ENCODE results near the gene STYXL1. TPM values are rescaled to one million over a fixed set of nuclear protein-coding genes. Genes with fewer than 3 reads are reported as not detected.

The STYXL1 gene
- total RNA-seq, 4 donors from 2014 or later, result 8.7 to 18.1 (median 12.5) TPM

- Histone ChIP-seq H3K36me3 (peaks cover 0 to 21% of the 10 kb centered on the region in 2 donors), H3K4me3 (no peak overlapping the region), H3K4me1 (peaks cover 0 to 62% (median 18%) of the 10 kb centered on the region in 3 donors), H3K27me3 (no peaks in the 10 kb centered on the region), H3K9me3 (no peaks in the 10 kb centered on the region), H3K27ac (peak overlapping the region in 3 of 4 donors; percentile 91 to 100 (median 96))
- no peak for ATAC-seq
- WGBS, 2 donors (ENCODE audit: low coverage in 1 of 2), result 60% methylated on average over 2 of the region's 20 CpGs; no CpG with 5 or more reads in 1 of the 2 donors
- TF ChIP-seq, protein P1, sequence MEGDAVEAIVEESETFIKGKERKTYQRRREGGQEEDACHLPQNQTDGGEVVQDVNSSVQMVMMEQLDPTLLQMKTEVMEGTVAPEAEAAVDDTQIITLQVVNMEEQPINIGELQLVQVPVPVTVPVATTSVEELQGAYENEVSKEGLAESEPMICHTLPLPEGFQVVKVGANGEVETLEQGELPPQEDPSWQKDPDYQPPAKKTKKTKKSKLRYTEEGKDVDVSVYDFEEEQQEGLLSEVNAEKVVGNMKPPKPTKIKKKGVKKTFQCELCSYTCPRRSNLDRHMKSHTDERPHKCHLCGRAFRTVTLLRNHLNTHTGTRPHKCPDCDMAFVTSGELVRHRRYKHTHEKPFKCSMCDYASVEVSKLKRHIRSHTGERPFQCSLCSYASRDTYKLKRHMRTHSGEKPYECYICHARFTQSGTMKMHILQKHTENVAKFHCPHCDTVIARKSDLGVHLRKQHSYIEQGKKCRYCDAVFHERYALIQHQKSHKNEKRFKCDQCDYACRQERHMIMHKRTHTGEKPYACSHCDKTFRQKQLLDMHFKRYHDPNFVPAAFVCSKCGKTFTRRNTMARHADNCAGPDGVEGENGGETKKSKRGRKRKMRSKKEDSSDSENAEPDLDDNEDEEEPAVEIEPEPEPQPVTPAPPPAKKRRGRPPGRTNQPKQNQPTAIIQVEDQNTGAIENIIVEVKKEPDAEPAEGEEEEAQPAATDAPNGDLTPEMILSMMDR (IDR thresholded peaks at IDR 0.05), result no peak
- TF ChIP-seq POLR2A (IDR thresholded peaks at IDR 0.05) (no peak), POLR2AphosphoS5 (IDR thresholded peaks at IDR 0.05) (no peak), EP300 (IDR thresholded peaks at IDR 0.05) (no peak)
Observed at GRCh38 chr7:75992083-75992755, 55.6 kb downstream of the STYXL1 start.

GRCh38 chr7:75991531-75992082, 56.2 kb downstream of the STYXL1 start:
- Histone ChIP-seq H3K4me1 (peaks cover 0 to 64% (median 18%) of the 10 kb centered on the region in 3 donors), H3K27ac (peak overlapping the region in 3 of 4 donors; percentile 91 to 100 (median 96)), H3K27me3 (no peaks in the 10 kb centered on the region), H3K4me3 (no peak overlapping the region), H3K36me3 (peaks cover 0 to 27% of the 10 kb centered on the region in 2 donors), H3K9me3 (no peaks in the 10 kb centered on the region)
- TF ChIP-seq, protein P1 (IDR thresholded peaks at IDR 0.05), result no peak
- TF ChIP-seq POLR2A (IDR thresholded peaks at IDR 0.05) (no peak), POLR2AphosphoS5 (IDR thresholded peaks at IDR 0.05) (no peak)
- ATAC-seq, result no peak
- WGBS, 2 donors (ENCODE audit: low coverage in 1 of 2), result 93 to 100% methylated on average over 3 to 6 of the region's 9 CpGs

- H3K4me3 ChIP-seq, result peak overlapping the region in 1 of 2 donors; percentile 15
- peaks cover 0 to 65% (median 18%) of the 10 kb centered on the region in 3 donors for H3K4me1 ChIP-seq
Observed at GRCh38 chr7:75989500-75990388, 58.1 kb downstream of the STYXL1 start.

GRCh38 chr7:75988568-75989499, 59.0 kb downstream of the STYXL1 start:
- 28 to 60% methylated on average over 2 to 6 of the region's 31 CpGs for WGBS, 2 donors (ENCODE audit: low coverage in 1 of 2)
- Histone ChIP-seq H3K4me1 (peaks cover 0 to 63% (median 18%) of the 10 kb centered on the region in 3 donors), H3K4me3 (peak overlapping the region in 1 of 2 donors; percentile 15), H3K27me3 (no peaks in the 10 kb centered on the region), H3K27ac (peak overlapping the region in 3 of 4 donors; percentile 61 to 66 (median 61)), H3K9me3 (no peaks in the 10 kb centered on the region), H3K36me3 (peaks cover 0 to 55% of the 10 kb centered on the region in 2 donors)
- ATAC-seq, result no peak
- TF ChIP-seq POLR2A (IDR thresholded peaks at IDR 0.05), result no peak
- TF ChIP-seq, protein P1 (IDR thresholded peaks at IDR 0.05), result no peak
- TF ChIP-seq POLR2AphosphoS5 (IDR thresholded peaks at IDR 0.05), result no peak
- no peak for TF ChIP-seq EP300 (IDR thresholded peaks at IDR 0.05)

More at GRCh38 chr7:75989500-75990388, 58.1 kb downstream of the STYXL1 start:
- WGBS, 2 donors (ENCODE audit: low coverage in 1 of 2), result 47 to 74% methylated on average over 8 to 14 of the region's 21 CpGs
- H3K27ac ChIP-seq, result peak overlapping the region in 3 of 4 donors; percentile 61 to 66 (median 61)
- peaks cover 0 to 45% of the 10 kb centered on the region in 2 donors for H3K36me3 ChIP-seq
- no peaks in the 10 kb centered on the region for H3K27me3 ChIP-seq
- no peaks in the 10 kb centered on the region for H3K9me3 ChIP-seq
- no peak for ATAC-seq
- TF ChIP-seq EP300 (IDR thresholded peaks at IDR 0.05) (no peak), POLR2AphosphoS5 (IDR thresholded peaks at IDR 0.05) (no peak), POLR2A (IDR thresholded peaks at IDR 0.05) (no peak)
- TF ChIP-seq, protein P1 (IDR thresholded peaks at IDR 0.05), result no peak
